A673 (cell line): Measurements from ENCODE around the gene PRKCH.

Experiments used
- EZH2 ChIP-seq: fragments of 200-600 bp; sonication (generic); IDR thresholded peaks from 2 replicates; pipeline ENCODE4 v1.6.1; 2017; ENCODE audit warnings: borderline replicate concordance, low read depth, mild to moderate bottlenecking, mixed read lengths, antibody characterized with exemption, low read length; ENCODE audit not compliant: poor library complexity, severe bottlenecking
- TF ChIP-seq, protein P1 (sequence below): fragments of 300-800, 200-600 bp; sonication (generic); conservative IDR thresholded peaks from 2 replicates; pipeline ENCODE4 v1.5.1; 2017; ENCODE audit warnings: low read depth, mild to moderate bottlenecking, antibody characterized with exemption, low read length, moderate library complexity, mixed read lengths

DNA sequence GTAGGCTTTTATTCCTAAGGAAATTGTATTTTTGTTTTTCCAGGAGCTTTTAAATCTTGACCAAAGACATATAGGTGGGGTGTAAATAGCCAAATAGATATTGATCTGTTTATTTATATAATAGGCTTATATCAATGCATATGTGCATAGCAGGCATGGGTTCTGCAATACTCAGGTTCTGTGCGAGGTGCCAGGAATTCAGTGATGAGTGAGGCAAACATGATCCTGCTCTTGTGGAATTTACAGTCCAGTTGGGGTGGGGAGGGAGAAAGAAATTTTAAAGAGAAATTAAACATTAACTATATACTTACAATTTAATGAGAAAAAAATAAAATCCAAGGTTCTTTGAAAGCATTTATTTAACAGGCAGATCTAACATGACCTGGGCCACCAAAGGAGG is 213.7 kb downstream of the PRKCH start:
- TF ChIP-seq, protein P1, sequence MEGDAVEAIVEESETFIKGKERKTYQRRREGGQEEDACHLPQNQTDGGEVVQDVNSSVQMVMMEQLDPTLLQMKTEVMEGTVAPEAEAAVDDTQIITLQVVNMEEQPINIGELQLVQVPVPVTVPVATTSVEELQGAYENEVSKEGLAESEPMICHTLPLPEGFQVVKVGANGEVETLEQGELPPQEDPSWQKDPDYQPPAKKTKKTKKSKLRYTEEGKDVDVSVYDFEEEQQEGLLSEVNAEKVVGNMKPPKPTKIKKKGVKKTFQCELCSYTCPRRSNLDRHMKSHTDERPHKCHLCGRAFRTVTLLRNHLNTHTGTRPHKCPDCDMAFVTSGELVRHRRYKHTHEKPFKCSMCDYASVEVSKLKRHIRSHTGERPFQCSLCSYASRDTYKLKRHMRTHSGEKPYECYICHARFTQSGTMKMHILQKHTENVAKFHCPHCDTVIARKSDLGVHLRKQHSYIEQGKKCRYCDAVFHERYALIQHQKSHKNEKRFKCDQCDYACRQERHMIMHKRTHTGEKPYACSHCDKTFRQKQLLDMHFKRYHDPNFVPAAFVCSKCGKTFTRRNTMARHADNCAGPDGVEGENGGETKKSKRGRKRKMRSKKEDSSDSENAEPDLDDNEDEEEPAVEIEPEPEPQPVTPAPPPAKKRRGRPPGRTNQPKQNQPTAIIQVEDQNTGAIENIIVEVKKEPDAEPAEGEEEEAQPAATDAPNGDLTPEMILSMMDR: no peak
- TF ChIP-seq EZH2: no peak
